GM23338 (cell line): Measurements from ENCODE around the gene CCDC187. TPM values are rescaled to one million over a fixed set of nuclear protein-coding genes. Genes with fewer than 3 reads are reported as not detected.

ENCODE experiments used
- ATAC-seq: fragments of 200-7000 bp; cut with Tn5 transposase; 3 replicates; pipeline ENCODE4 v1.9.1; 2020
- DNase-seq: peaks from one replicate; pipeline ENCODE4 v3.0.0-alpha.2; 2015; ENCODE audit warnings: low spot score
- H2AFZ ChIP-seq: fragments of 200-600 bp; sonication (generic); 2 replicates; pipeline ENCODE4 v1.8.0; 2016; ENCODE audit warnings: antibody characterized with exemption, mild to moderate bottlenecking, moderate library complexity
- H3F3A ChIP-seq: fragments of 200-600 bp; sonication (generic); replicated peaks from 2 replicates; pipeline ENCODE4 v1.8.0; 2017; ENCODE audit warnings: antibody characterized with exemption, mixed run types, low read depth
- H3K27ac ChIP-seq: fragments of 200-600 bp; sonication (generic); 2 replicates; pipeline ENCODE4 v1.6.1; 2016; ENCODE audit warnings: low read depth
- H3K27me3 ChIP-seq: fragments of 200-600 bp; sonication (generic); 2 replicates; pipeline ENCODE4 v1.8.0; 2016; ENCODE audit warnings: mild to moderate bottlenecking, mixed run types, moderate library complexity; ENCODE audit not compliant: insufficient read depth
- H3K36me3 ChIP-seq: fragments of 200-600 bp; sonication (generic); 2 replicates; pipeline ENCODE4 v1.8.0; 2016; ENCODE audit warnings: mild to moderate bottlenecking; ENCODE audit not compliant: insufficient read depth
- H3K4me1 ChIP-seq: fragments of 200-600 bp; sonication (generic); 2 replicates; pipeline ENCODE4 v1.8.0; 2016; ENCODE audit warnings: mild to moderate bottlenecking, moderate library complexity; ENCODE audit not compliant: insufficient read depth
- H3K4me2 ChIP-seq: fragments of 200-600 bp; sonication (generic); 2 replicates; pipeline ENCODE4 v1.7.1; 2017; ENCODE audit warnings: mixed run types
- H3K4me3 ChIP-seq: fragments of 200-600 bp; sonication (generic); 2 replicates; pipeline ENCODE4 v1.6.1; 2016; ENCODE audit warnings: mixed run types
- H3K79me2 ChIP-seq: fragments of 200-600 bp; sonication (generic); replicated peaks from 2 replicates; pipeline ENCODE4 v1.8.0; 2017; ENCODE audit warnings: mild to moderate bottlenecking; ENCODE audit not compliant: insufficient read depth
- H3K9me2 ChIP-seq: fragments of 200-600 bp; sonication (generic); 2 replicates; pipeline ENCODE4 v1.8.0; 2017; ENCODE audit not compliant: insufficient read depth
- H4K20me1 ChIP-seq: fragments of 200-600 bp; sonication (generic); replicated peaks from 2 replicates; pipeline ENCODE4 v1.8.0; 2017; ENCODE audit warnings: mild to moderate bottlenecking; ENCODE audit not compliant: insufficient read depth
- H3K27ac Mint-ChIP-seq: 2 replicates; pipeline ENCODE4 v1.8.0; 2020; ENCODE audit warnings: inconsistent platforms, mild to moderate bottlenecking, moderate library complexity, mixed read lengths
- H3K27me3 Mint-ChIP-seq: 3 replicates; pipeline ENCODE4 v1.8.0; 2022; ENCODE audit warnings: low read depth, mild to moderate bottlenecking, moderate library complexity, mixed read lengths, inconsistent platforms; ENCODE audit not compliant: insufficient read depth, poor library complexity
- H3K36me3 Mint-ChIP-seq: 3 replicates; pipeline ENCODE4 v1.8.0; 2021; ENCODE audit warnings: low read depth, mild to moderate bottlenecking, inconsistent platforms, moderate library complexity, mixed read lengths
- H3K4me1 Mint-ChIP-seq: 3 replicates; pipeline ENCODE4 v1.8.0; 2020; ENCODE audit warnings: mild to moderate bottlenecking, inconsistent platforms, mixed read lengths
- H3K4me3 Mint-ChIP-seq: 3 replicates; pipeline ENCODE4 v1.8.0; 2021; ENCODE audit warnings: moderate library complexity, mild to moderate bottlenecking, inconsistent platforms, mixed read lengths
- H3K9me3 Mint-ChIP-seq: 3 replicates; pipeline ENCODE4 v1.8.0; 2020; ENCODE audit warnings: moderate library complexity, mild to moderate bottlenecking, inconsistent platforms, mixed read lengths
- CREB1 ChIP-seq: fragments of 250-450 bp; sonication (Bioruptor Pico); IDR thresholded peaks from 2 replicates; pipeline ENCODE4 v1.5.0; 2020; ENCODE audit warnings: low read depth, mild to moderate bottlenecking, moderate library complexity
- EZH2 ChIP-seq: fragments of 200-600 bp; sonication (generic); IDR thresholded peaks from one replicate; pipeline ENCODE4 v1.8.0; 2017; ENCODE audit warnings: antibody characterized with exemption, mild to moderate bottlenecking, low read depth; ENCODE audit not compliant: unreplicated experiment
- POLR2AphosphoS5 ChIP-seq: IDR thresholded peaks from 2 replicates; pipeline ENCODE4 v1.6.1; 2016; ENCODE audit warnings: antibody characterized with exemption, low read depth
- polyA plus RNA-seq: library from polyadenylated mRNA; unstranded; fragments of >200 nt; fragmentation: Nextera tagmentation; extraction: Ambion mirVana; gene quantifications from 2 replicates; pipeline ENCODE4 v1.2.1, GENCODE V29; 2016
- total RNA-seq: library from RNA; depleted of rRNA; stranded (reverse); fragments of >200 nt; shearing (Covaris generic); gene quantifications from 2 replicates; pipeline ENCODE4 v1.2.3, GENCODE V29; 2014
- TF ChIP-seq, protein P1 (sequence below): IDR thresholded peaks from one replicate; pipeline ENCODE4 v1.6.1; 2018; ENCODE audit warnings: antibody characterized with exemption; ENCODE audit not compliant: unreplicated experiment
- TF ChIP-seq, protein P2 (sequence below): IDR thresholded peaks from 2 replicates; pipeline ENCODE4 v1.6.1; 2016; ENCODE audit warnings: antibody characterized with exemption
- TF ChIP-seq, protein P3 (sequence below): fragments of 250-450 bp; sonication (Bioruptor Pico); IDR thresholded peaks from 2 replicates; pipeline ENCODE4 v1.5.0; 2020; ENCODE audit warnings: mild to moderate bottlenecking, moderate library complexity
- TF ChIP-seq, protein P4 (sequence below), 2 experiments: fragments of 200-600 bp in 1 of 2; sonication (generic) in 1 of 2; conservative IDR thresholded peaks; 2 replicates each; pipeline versions ENCODE4 v1.5.1 to v1.6.1; 2016 to 2017; ENCODE audit warnings: antibody characterized with exemption in 2 of 2, low read depth in 2 of 2, mild to moderate bottlenecking in 2 of 2, moderate library complexity in 1 of 2

CCDC187 gene
- total and polyA plus RNA-seq, 2 experiments from 2014 or later, result 0.14 TPM; not detected in 1

DNA sequence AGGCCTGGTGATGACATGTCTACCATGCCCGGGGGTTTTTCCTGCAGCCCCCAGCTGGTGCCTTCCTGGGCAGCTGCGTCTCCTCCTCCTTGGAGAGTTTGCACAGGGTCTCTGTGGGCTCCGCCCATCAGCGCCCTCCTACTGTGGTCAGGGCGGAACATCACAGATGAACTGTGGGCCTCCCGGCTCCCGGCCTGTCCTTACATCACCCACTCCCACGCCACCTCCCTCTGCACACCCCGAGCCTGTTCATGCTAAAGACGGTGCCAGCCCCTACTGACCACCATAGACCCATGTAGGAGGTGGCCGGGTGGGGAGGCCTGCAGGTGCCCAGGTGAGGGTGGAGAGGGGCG, 36.0 kb upstream of the CCDC187 start:
- H4K20me1 ChIP-seq, result no peaks in the 10 kb centered on the region; the same call in 1 of the 2 replicates
- no peaks in the 10 kb centered on the region for H3K79me2 ChIP-seq
- Mint-ChIP-seq H3K4me1 (peaks cover 3% of the 10 kb centered on the region), H3K27me3 (peaks cover 16% of the 10 kb centered on the region), H3K4me3 (no peak overlapping the region), H3K27ac (no peak overlapping the region), H3K36me3 (no peaks in the 10 kb centered on the region), H3K9me3 (no peaks in the 10 kb centered on the region)
- ATAC-seq (no peak), DNase-seq (no peak)
- no peaks in the 10 kb centered on the region for H3K9me2 ChIP-seq
- no peak overlapping the region for H3K4me2 ChIP-seq
- peaks cover 3% of the 10 kb centered on the region; the same call in 1 of the 2 replicates for H3F3A ChIP-seq
- no peaks in the 10 kb centered on the region for H3K27me3 ChIP-seq
- no peak overlapping the region for H2AFZ ChIP-seq
- H3K4me3 ChIP-seq, result no peak overlapping the region
- H3K27ac ChIP-seq, result no peak overlapping the region
- H3K4me1 ChIP-seq, result peaks cover 5% of the 10 kb centered on the region
- no peaks in the 10 kb centered on the region for H3K36me3 ChIP-seq
- TF ChIP-seq, protein P1, sequence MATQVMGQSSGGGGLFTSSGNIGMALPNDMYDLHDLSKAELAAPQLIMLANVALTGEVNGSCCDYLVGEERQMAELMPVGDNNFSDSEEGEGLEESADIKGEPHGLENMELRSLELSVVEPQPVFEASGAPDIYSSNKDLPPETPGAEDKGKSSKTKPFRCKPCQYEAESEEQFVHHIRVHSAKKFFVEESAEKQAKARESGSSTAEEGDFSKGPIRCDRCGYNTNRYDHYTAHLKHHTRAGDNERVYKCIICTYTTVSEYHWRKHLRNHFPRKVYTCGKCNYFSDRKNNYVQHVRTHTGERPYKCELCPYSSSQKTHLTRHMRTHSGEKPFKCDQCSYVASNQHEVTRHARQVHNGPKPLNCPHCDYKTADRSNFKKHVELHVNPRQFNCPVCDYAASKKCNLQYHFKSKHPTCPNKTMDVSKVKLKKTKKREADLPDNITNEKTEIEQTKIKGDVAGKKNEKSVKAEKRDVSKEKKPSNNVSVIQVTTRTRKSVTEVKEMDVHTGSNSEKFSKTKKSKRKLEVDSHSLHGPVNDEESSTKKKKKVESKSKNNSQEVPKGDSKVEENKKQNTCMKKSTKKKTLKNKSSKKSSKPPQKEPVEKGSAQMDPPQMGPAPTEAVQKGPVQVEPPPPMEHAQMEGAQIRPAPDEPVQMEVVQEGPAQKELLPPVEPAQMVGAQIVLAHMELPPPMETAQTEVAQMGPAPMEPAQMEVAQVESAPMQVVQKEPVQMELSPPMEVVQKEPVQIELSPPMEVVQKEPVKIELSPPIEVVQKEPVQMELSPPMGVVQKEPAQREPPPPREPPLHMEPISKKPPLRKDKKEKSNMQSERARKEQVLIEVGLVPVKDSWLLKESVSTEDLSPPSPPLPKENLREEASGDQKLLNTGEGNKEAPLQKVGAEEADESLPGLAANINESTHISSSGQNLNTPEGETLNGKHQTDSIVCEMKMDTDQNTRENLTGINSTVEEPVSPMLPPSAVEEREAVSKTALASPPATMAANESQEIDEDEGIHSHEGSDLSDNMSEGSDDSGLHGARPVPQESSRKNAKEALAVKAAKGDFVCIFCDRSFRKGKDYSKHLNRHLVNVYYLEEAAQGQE, result no peak
- TF ChIP-seq CREB1, result no peak
- TF ChIP-seq, protein P2, sequence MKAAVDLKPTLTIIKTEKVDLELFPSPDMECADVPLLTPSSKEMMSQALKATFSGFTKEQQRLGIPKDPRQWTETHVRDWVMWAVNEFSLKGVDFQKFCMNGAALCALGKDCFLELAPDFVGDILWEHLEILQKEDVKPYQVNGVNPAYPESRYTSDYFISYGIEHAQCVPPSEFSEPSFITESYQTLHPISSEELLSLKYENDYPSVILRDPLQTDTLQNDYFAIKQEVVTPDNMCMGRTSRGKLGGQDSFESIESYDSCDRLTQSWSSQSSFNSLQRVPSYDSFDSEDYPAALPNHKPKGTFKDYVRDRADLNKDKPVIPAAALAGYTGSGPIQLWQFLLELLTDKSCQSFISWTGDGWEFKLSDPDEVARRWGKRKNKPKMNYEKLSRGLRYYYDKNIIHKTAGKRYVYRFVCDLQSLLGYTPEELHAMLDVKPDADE, result no peak
- TF ChIP-seq POLR2AphosphoS5, result no peak
- no peak for TF ChIP-seq EZH2

DNA sequence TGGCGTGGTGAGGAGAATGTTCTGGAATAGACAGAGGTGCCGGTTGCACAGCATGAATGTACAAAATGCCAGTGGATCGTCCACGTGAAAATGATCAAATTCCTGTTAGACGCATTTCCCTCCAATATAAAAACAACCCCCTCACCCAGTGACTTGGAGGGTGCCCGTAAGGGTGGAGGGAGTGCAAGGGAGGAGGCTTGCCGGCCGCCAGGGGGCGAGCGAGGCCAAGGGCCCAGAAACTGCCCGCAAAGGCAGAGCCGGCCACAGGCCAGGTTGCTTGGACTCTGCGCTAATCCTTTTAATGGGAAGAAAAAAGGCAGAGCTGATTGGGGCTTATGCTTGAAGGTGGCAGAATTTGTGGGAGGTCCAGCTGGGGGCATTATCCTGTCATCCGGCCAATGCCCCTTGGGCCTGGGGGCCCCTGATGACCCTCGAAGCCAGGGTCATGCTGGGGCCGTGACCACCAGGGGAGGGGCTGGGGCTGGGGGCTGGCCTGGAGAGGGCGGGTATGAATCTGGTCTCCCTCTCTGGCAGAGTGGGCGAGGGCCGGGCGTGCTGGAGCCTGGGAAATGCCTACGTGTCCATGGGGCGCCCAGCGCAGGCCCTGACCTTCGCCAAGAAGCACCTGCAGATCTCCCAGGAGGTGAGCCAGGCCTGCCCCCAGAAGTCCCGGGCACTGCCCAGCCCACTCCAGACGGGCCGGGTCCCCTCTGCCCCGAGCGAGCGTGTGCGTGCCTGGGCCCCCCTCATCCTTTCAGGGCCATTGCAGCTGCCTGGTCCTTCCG, 35.5 kb upstream of the CCDC187 start:
- Histone ChIP-seq H3K36me3 (no peaks in the 10 kb centered on the region), H3K4me3 (no peak overlapping the region), H3K27ac (peak overlapping the region; percentile 50; the same call in 1 of the 2 replicates), H3K4me1 (peaks cover 5% of the 10 kb centered on the region), H3K4me2 (no peak overlapping the region), H3K9me2 (no peaks in the 10 kb centered on the region), H3K79me2 (no peaks in the 10 kb centered on the region), H3F3A (peaks cover 3% of the 10 kb centered on the region; the same call in 1 of the 2 replicates), H3K27me3 (no peaks in the 10 kb centered on the region), H4K20me1 (no peaks in the 10 kb centered on the region; the same call in 1 of the 2 replicates), H2AFZ (no peak overlapping the region)
- Mint-ChIP-seq H3K9me3 (no peaks in the 10 kb centered on the region), H3K36me3 (no peaks in the 10 kb centered on the region), H3K4me1 (peaks cover 3% of the 10 kb centered on the region), H3K27me3 (peaks cover 16% of the 10 kb centered on the region), H3K27ac (no peak overlapping the region), H3K4me3 (no peak overlapping the region; the same call in 2 of the 3 replicates)
- DNase-seq (peak; percentile 90), ATAC-seq (peak; percentile 75)
- TF ChIP-seq, protein P3, sequence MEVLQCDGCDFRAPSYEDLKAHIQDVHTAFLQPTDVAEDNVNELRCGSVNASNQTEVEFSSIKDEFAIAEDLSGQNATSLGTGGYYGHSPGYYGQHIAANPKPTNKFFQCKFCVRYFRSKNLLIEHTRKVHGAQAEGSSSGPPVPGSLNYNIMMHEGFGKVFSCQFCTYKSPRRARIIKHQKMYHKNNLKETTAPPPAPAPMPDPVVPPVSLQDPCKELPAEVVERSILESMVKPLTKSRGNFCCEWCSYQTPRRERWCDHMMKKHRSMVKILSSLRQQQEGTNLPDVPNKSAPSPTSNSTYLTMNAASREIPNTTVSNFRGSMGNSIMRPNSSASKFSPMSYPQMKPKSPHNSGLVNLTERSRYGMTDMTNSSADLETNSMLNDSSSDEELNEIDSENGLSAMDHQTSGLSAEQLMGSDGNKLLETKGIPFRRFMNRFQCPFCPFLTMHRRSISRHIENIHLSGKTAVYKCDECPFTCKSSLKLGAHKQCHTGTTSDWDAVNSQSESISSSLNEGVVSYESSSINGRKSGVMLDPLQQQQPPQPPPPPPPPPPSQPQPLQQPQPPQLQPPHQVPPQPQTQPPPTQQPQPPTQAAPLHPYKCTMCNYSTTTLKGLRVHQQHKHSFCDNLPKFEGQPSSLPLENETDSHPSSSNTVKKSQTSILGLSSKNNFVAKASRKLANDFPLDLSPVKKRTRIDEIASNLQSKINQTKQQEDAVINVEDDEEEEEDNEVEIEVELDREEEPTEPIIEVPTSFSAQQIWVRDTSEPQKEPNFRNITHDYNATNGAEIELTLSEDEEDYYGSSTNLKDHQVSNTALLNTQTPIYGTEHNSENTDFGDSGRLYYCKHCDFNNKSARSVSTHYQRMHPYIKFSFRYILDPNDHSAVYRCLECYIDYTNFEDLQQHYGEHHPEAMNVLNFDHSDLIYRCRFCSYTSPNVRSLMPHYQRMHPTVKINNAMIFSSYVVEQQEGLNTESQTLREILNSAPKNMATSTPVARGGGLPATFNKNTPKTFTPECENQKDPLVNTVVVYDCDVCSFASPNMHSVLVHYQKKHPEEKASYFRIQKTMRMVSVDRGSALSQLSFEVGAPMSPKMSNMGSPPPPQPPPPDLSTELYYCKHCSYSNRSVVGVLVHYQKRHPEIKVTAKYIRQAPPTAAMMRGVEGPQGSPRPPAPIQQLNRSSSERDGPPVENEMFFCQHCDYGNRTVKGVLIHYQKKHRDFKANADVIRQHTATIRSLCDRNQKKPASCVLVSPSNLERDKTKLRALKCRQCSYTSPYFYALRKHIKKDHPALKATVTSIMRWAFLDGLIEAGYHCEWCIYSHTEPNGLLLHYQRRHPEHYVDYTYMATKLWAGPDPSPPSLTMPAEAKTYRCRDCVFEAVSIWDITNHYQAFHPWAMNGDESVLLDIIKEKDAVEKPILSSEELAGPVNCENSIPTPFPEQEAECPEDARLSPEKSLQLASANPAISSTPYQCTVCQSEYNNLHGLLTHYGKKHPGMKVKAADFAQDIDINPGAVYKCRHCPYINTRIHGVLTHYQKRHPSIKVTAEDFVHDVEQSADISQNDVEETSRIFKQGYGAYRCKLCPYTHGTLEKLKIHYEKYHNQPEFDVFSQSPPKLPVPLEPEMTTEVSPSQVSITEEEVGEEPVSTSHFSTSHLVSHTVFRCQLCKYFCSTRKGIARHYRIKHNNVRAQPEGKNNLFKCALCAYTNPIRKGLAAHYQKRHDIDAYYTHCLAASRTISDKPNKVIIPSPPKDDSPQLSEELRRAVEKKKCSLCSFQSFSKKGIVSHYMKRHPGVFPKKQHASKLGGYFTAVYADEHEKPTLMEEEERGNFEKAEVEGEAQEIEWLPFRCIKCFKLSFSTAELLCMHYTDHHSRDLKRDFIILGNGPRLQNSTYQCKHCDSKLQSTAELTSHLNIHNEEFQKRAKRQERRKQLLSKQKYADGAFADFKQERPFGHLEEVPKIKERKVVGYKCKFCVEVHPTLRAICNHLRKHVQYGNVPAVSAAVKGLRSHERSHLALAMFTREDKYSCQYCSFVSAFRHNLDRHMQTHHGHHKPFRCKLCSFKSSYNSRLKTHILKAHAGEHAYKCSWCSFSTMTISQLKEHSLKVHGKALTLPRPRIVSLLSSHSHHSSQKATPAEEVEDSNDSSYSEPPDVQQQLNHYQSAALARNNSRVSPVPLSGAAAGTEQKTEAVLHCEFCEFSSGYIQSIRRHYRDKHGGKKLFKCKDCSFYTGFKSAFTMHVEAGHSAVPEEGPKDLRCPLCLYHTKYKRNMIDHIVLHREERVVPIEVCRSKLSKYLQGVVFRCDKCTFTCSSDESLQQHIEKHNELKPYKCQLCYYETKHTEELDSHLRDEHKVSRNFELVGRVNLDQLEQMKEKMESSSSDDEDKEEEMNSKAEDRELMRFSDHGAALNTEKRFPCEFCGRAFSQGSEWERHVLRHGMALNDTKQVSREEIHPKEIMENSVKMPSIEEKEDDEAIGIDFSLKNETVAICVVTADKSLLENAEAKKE (CRISPR knock-in tag), result no peak
- no peak for TF ChIP-seq CREB1
- TF ChIP-seq, protein P4, sequence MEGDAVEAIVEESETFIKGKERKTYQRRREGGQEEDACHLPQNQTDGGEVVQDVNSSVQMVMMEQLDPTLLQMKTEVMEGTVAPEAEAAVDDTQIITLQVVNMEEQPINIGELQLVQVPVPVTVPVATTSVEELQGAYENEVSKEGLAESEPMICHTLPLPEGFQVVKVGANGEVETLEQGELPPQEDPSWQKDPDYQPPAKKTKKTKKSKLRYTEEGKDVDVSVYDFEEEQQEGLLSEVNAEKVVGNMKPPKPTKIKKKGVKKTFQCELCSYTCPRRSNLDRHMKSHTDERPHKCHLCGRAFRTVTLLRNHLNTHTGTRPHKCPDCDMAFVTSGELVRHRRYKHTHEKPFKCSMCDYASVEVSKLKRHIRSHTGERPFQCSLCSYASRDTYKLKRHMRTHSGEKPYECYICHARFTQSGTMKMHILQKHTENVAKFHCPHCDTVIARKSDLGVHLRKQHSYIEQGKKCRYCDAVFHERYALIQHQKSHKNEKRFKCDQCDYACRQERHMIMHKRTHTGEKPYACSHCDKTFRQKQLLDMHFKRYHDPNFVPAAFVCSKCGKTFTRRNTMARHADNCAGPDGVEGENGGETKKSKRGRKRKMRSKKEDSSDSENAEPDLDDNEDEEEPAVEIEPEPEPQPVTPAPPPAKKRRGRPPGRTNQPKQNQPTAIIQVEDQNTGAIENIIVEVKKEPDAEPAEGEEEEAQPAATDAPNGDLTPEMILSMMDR (conservative IDR thresholded peaks at IDR 0.05; ENCODE audit: low read depth in 2 of 2), result peak; percentile 89 to 99
